Dedifferentiated amniotic fluid mesenchymal stem cell (primary cell): ENCODE measurements around the gene SPAG17.

Source experiments
- DNase-seq: peaks from one replicate; pipeline ENCODE4 v3.0.0-alpha.2; 2016; ENCODE audit errors: extremely low spot score

Gene SPAG17

GRCh38 chr1:118118873-118119463, 66.1 kb downstream of the SPAG17 start:
- DNase-seq, result no peak

DNA sequence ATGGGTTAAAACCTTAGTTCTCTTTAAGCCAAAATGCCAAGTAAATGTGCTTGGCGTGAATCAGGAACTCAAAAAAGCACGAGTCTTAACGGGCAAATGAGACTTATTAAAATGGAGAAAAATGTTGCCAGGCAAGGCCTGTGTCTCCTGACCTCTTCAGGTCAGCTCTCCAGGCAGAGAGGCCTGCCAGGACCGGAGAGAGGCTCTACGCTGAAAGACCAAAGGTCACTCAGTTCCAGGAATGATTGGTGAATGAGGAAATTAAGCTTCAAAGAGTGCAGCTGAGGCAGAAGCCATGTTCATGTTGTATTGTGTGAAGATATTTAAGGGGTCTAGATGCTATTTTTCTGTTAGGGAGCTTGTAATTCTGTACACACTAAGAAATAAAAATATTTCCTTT, 66.6 kb downstream of the SPAG17 start:
- no peak for DNase-seq

DNA sequence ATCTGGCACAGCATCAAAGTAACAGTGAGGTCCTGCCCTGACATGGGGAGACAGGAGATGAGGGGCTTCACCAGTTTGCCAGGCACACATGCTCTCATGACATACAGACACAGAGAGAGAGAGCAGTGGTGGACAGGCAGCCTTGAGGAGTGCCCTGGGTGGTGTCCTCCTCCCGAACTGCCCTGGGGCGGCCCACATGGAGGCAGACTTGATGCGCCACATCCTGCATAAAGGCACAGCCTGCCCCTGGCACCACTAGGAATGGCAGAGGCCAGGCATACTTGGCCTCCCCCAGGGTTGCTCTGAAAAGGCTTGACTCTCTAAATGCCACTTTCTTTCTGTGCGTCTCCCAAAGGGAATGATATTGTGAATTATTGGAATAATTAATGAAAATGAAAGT, 67.5 kb downstream of the SPAG17 start:
- no peak for DNase-seq

GRCh38 chr1:118116909-118117308, 68.1 kb downstream of the SPAG17 start:
- DNase-seq, result no peak

DNA sequence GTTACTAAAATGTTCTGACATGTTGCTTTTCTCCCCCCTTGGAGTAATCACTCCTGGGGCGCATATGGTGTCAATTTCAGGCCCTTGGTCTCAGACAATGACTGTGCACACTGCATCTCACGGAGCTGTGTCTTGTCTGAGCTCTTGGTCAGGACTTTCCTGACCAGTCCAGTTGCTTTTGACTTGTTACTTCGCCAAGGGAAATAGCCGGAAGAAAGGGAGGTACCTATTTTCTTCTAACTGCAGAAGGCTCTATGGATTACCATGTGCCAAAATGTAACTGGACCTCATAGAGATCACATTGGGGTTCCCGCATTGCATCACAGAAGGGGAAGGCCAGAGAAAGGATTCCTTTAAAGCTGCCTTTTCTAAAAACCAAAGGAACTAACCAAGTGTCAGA, 68.6 kb downstream of the SPAG17 start:
- no peak for DNase-seq

GRCh38 chr1:118115567-118116295, 69.3 kb downstream of the SPAG17 start:
- no peak for DNase-seq

GRCh38 chr1:118113261-118113660, 71.8 kb downstream of the SPAG17 start:
- no peak for DNase-seq

GRCh38 chr1:118110580-118110979, 74.4 kb downstream of the SPAG17 start:
- DNase-seq, result no peak

DNA sequence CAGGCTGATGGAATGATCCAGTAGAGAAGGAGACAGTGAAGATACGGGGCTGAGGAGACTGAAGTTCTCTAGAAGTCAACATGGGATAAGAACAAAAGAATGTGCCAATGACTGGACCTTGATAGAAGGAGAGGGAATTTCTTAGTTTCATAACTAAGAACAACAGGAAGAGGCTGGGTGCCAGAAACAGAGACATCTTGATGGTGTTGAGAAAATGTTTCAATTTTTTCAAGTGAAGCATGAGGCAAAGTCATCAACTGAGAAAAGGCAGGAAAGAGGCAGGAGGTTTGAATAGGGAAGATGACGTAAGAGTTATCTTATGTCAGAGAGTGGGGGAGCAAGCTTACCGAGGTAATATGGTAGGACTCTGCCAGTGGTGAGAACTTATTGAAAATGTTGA, 80.1 kb downstream of the SPAG17 start:
- no peak for DNase-seq

DNA sequence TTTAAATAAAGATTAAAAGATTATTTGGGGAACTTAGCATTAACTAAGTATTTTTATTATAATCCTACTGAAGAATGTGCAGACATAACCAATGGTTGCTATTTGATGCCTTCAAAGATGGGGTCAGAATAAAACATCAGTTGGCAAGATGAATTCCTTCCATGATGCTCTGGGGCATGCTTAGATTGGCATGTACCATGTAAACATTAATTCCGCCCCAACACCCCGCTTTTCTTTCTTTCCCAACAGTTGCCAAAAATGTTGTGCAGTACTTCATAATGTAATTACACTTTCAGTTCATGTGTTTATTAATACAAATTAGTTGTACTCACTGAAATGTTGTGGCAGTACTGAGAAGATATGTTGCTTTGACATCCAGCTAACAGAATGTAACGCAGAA, 82.6 kb downstream of the SPAG17 start:
- no peak for DNase-seq

DNA sequence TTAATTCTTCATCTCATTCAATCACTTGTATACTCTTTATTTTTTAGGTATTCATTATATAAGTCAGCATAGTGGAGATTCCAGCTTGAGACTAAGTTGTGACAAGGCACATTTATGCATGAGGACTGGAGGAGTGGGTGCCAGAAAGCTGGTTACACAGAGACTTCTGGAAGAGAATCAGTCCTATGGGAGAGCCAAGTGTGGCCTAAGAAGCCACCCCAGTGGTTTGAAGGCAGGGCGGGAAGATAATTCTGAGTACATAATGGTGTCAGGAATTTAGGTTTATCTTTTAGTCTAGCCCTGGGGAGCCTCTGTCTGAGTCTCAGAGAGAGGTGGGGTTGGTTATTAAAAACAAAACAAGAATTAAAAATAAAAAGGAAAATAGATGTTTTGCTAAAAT, 83.0 kb downstream of the SPAG17 start:
- no peak for DNase-seq

GRCh38 chr1:118101515-118101844, 83.5 kb downstream of the SPAG17 start:
- DNase-seq, result no peak

GRCh38 chr1:118100686-118101514, 84.1 kb downstream of the SPAG17 start:
- DNase-seq, result no peak

DNA sequence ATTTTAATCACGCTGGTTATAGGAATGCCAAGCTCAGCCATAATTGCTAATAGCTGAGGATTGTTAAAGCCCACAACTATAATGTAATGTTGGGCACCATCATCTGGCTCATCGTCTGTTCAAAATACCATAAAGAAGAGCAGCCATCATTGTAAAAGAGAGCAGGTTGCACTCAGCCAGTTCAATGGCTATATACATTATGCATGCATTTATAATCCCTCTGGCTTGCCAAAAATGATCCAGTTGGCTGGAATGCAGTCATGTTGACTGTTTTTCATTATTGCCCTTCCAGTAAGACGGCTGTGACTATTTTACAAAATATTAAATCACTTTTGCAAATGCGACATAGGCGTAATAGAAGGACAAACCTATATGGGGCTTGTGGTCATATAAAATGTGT, 85.3 kb downstream of the SPAG17 start:
- DNase-seq, result no peak

GRCh38 chr1:118097622-118098348, 87.2 kb downstream of the SPAG17 start:
- no peak for DNase-seq

- no peak for DNase-seq
These were observed 92.0 kb downstream of the SPAG17 start for GRCh38 chr1:118093017-118093416.

- no peak for DNase-seq
These were observed 94.9 kb downstream of the SPAG17 start for GRCh38 chr1:118090130-118090529.

DNA sequence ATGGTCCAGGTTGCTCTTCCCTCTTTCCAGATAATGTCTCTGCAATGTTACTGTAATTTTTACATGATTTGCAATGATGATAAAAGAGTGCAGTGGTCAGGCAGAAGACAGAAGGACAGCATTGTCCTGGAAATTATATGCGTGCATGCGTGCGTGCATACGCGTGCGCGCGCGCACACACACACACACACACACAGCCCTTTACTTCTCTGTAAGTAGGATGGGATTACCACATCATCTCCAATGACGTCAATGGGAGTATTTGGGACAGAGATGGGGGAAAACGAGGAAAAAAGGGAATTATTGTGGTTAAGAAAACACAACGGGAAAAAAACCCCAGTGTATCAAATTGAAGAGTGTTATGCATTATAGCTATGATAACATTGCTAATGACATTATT, 99.7 kb downstream of the SPAG17 start:
- no peak for DNase-seq

GRCh38 chr1:118084400-118084799, 100.6 kb downstream of the SPAG17 start:
- no peak for DNase-seq

DNA sequence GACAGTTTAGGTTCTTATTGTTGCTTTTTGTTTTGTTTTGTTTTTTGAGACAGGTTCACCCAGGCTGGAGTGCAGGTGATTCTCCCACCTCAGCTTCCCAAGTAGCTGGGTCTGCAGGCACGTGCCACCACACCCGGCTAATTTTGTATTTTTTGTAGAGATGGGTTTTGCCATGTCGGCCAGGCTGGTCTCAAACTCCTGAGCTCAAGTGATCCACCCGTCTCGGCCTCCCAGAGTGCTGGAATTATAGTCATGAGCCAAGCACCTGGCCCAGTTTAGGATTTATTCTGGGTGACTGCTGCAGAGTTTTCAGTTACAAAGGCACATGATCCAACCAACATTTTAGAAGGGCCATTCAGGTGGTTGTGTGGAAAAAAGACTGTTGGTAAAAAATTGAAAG, 102.0 kb downstream of the SPAG17 start:
- DNase-seq, result no peak

- no peak for DNase-seq
These were observed 103.6 kb downstream of the SPAG17 start for GRCh38 chr1:118081387-118081786.

GRCh38 chr1:118077331-118078045, 107.5 kb downstream of the SPAG17 start:
- peak; percentile 17 for DNase-seq
